HG03060 (cell line): ENCODE results near the gene OR52N4.
"Not testable (repeated sequence)": the region's sequence is repeated elsewhere in the genome, so short reads cannot be mapped to it uniquely, and the experiment has no call there.

Source experiments
- ATAC-seq: cut with Tn5 transposase; IDR thresholded peaks from one replicate; pipeline ENCODE4 v1.9.1; 2021; ENCODE audit warnings: low read depth, moderate number of reproducible peaks; ENCODE audit not compliant: unreplicated experiment

The OR52N4 gene

GRCh38 chr11:5753943-5754342 lies at the start of gene OR52N4:
TSS of gene OR52N4 (plus strand) at chr11:5754243. CDS start at chr11:5754741, 498 bp downstream.
- ATAC-seq = no peak

- ATAC-seq = no peak
Measured at GRCh38 chr11:5705688-5706087, 48.4 kb upstream of the OR52N4 start.

GRCh38 chr11:5712507-5712906 lies 41.5 kb upstream of the OR52N4 start:
- ATAC-seq = no peak

GRCh38 chr11:5713695-5714094 lies 40.3 kb upstream of the OR52N4 start:
- ATAC-seq = no peak

- ATAC-seq = not testable (repeated sequence)
Measured at GRCh38 chr11:5716518-5716917, 37.5 kb upstream of the OR52N4 start.

GRCh38 chr11:5719703-5720495 lies 34.1 kb upstream of the OR52N4 start:
- no peak for ATAC-seq

- ATAC-seq = no peak
Measured at GRCh38 chr11:5722622-5723021, 31.4 kb upstream of the OR52N4 start.

- no peak for ATAC-seq
Measured at GRCh38 chr11:5726351-5726750, 27.7 kb upstream of the OR52N4 start.

GRCh38 chr11:5727691-5728090 lies 26.4 kb upstream of the OR52N4 start:
- no peak for ATAC-seq

- no peak for ATAC-seq
Measured at GRCh38 chr11:5736396-5736795, 17.6 kb upstream of the OR52N4 start, which contains the start of gene OR56B1. TSS of gene OR56B1 (plus strand) at chr11:5736448. CDS start at chr11:5736517, 69 bp downstream.

- ATAC-seq = no peak
Measured at GRCh38 chr11:5737091-5737490, 17.0 kb upstream of the OR52N4 start.

- no peak for ATAC-seq
Measured at GRCh38 chr11:5737670-5738392, 16.2 kb upstream of the OR52N4 start.

GRCh38 chr11:5738431-5738830 lies 15.6 kb upstream of the OR52N4 start:
- ATAC-seq = no peak

- ATAC-seq = no peak
Measured at GRCh38 chr11:5746614-5747013, 7.4 kb upstream of the OR52N4 start.

GRCh38 chr11:5749836-5750235 lies 4.2 kb upstream of the OR52N4 start:
- no peak for ATAC-seq

- no peak for ATAC-seq
Measured at GRCh38 chr11:5767056-5767455, 13.0 kb downstream of the OR52N4 start.

- ATAC-seq = no peak
Measured at GRCh38 chr11:5783255-5783654, 29.2 kb downstream of the OR52N4 start, which contains the start of gene OR52N5. TSS of gene OR52N5 (minus strand) at chr11:5783355. CDS start at chr11:5778634, 4,721 bp downstream.

- ATAC-seq = no peak
Measured at GRCh38 chr11:5791165-5791564, 37.1 kb downstream of the OR52N4 start, which contains the start of gene OR52N1. TSS of gene OR52N1 (minus strand) at chr11:5791265. CDS start at chr11:5788816, 2,449 bp downstream.

- ATAC-seq = no peak
Measured at GRCh38 chr11:5796541-5796940, 42.5 kb downstream of the OR52N4 start.

- no peak for ATAC-seq
Measured at GRCh38 chr11:5803982-5804381, 49.9 kb downstream of the OR52N4 start.
